ENCODE results near the gene FOXB1.

Gene FOXB1

DNA sequence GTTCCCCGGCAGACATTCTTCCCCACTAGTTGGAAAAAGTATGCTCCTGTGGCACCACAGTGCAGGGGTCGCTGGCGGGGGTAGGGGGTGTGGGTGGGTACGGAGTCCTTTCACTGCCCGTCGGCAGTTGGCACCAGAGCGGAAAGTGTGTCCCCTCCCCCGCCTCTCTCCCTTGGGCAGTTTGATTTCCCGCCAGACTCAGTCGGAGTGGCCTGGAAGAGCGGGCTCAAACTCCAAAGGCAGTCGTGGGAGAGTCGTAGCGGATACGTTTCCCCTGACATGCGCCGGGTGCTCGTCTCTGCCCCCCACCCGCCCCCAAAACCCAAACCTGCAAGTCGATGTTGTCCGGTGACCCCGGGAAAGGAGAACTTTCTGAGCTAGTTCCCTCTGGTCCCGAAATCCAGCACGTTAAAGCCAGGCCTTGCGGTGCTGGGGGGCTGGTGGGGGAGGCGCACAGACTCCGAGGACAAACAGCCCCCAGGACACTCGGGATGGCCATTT, 4.4 kb upstream of the FOXB1 start:
- DNase-seq = no peak

DNA sequence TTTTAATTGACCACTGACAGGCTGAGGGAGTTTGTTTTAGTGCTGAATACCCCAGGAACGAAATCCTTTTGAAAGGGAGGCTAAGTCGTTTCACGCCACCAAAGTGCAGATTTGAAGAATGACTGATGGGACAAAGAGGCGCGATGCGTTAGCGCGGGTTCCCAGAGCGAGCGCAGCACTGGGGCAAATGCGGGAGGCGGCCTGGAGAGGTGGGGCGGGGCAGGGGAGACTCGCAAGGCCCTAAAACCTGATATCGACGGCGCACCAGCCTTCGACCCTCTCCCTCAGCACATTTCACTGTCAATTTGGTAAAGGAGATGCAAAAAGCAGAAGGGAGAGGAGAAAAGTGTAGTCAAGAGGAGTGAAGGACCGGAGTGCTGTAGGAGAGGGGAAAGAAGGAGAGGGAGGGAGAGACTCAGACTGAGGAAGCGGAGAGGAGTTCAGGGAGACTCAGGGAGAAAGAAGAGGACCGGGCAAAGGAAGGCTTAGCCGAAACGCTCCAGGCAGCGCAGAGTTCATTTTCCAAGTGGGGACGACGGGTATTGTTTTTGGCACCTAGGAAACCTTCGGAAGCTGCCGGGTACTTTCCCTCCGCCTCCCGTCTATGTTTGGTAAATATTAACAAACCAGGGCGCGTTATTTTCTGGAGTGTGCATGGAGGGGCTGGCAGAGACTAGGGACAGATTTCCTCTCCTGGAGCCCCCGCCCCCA, 3.8 kb upstream of the FOXB1 start:
- DNase-seq = no peak

DNA sequence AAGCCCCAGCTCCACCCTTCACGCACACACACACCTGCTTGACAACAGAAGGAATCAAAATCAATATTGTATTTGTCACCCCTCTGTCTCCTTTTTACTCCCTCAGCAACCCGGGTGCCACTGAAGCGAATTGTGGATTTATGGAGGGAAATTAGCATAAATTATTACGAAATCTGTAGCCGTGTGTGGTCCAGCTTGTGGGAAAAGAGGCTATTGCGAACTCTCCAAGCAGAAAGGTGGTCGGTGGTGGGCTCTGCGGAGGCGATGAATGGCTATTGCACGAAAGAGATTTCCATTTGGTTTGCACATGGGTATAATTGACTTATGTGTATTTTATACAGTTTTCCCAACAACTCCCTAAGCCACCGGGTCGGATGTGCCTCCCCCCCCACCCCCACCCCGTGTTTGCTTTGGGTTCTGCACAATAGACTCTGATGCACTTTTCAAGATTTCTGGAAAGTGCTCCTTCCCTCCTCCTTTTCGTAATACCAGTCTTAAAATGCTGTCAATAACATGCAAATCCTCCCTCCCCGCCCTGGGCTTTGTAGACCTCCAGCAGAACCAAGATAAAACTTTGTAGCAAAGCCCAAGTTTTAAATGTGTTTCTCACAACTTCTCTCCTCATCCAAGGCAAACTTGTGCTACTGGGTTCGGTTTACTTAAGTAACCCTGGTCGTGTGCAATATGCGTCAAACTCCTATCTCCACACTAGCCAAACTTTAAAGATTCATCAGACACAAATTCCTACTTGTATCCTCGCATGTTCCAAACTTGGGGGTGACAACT, 3.1 kb upstream of the FOXB1 start:
- DNase-seq = no peak

DNA sequence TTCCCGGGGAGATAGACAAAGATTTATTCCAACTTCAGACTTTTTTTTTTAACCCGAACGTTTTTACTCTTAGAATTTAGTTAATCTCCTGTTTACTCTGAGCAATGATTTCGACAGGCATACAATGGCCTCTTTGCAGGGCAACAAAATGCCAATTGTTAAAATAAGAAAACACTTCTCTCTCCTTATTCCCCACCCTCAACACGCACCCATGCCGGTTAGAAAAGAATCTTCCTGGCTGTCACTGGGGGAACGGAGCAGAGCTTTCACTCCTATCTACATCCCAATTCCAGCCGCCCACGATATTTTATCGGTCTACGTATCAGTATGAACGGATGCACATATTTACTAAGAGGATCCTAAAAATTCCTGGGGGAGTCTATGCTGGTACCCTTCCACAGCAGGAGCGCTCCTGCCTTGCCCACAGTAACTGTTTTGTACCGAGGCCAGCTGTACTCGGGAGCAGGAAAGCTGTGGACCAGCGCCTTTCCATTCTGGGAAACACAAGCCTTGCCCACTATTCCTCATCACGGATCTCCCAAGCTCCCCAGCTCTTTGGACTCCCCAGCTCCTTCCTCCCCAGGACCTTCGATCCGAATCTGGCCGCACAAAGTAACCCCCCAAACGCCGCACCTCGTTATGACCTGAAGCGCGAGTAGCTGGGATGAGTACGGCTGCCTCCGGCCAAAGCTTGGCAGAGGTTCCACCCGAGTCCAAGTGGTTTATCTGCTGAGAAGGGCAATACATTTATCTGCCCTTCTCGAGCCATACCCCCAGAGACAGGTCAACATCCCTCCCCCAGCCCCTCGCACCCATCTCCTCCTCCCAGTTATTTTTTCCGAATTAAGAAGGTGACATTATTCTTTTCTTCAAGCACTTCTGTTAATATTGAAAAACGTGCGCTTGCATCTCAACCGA, 2.2 kb upstream of the FOXB1 start:
- no peak for DNase-seq

DNA sequence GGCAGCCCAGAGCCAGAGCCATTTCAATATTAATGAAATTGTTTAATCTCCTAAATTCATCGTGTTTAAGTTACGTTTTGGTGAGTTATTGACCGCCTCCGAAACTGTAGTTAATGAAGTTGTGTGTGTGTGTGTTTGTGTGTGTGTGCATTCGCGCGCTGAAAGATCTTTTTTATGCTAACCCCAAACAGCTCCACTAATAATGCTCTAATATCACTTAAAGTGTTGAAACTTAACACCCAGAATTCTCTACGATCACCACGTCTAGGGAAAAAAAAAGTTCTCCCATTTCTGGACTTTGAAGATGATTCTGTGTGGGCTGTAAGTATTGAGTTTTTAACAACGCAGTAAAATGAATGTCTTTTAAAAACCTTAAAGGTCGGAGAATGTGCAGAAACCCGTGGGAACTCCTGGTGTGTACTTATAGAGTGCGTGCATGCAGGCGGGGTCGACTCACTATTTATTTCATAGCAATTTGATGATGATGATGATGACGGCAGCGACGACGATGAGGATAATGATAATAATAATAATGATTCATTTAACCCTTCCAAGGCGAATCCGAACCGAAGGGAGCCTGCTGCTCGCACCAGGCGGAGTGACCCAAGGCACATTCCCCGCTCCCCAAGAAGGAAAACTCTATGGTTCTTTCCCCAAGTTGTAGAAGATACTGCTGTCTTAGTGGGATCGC, 1.4 kb upstream of the FOXB1 start:
- no peak for DNase-seq

DNA sequence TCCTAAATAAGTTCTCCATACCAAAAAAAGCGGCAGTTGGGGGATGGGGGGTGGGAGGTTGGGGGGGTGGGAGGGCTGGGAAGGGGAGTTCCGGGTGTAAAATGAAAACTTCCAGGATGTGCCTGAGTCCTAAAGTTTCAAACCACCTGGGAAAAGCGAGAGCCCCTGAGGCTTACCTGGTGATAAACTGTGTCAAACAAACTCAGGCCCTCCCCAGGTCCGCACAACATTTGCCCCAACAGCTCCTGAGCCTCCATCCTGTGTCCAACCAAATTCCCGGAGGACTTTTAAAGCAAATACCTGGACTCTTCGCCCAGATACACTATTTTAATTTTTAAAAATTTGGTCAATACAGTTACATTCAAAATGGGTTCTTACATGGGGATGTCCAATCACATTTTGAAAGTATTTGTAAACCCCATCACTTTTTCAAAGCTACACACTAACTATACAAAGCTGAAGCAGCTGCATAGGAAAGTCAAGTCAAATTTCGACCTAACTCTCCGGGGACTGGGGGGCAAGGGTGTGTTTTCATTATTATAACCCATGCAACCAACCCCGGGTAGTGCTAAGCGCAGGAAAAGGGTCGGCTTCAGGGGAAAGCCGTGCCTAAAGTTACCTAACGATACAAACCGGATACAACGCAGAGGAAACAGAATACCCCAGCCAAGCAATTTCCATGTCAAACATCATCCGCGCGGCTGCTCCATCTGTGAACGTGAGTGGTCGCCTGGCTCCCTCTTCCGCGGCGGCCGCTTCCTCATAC, 685 bp upstream of the FOXB1 start:
- DNase-seq = no peak

DNA sequence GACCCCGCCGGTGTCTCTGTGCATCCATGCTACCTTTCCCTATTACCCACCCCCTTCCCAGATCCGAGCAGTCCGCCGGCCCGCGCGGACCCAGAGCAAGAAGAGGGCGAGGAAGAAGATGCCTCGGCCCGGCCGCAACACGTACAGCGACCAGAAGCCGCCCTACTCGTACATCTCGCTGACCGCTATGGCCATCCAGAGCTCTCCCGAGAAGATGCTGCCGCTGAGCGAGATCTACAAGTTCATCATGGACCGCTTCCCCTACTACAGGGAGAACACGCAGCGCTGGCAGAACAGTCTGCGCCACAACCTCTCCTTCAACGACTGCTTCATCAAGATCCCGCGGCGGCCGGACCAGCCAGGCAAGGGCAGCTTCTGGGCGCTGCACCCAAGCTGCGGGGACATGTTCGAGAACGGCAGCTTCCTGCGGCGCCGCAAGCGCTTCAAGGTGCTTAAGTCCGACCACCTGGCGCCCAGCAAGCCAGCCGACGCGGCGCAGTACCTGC, 788 bp downstream of the FOXB1 start:
- no peak for DNase-seq

DNA sequence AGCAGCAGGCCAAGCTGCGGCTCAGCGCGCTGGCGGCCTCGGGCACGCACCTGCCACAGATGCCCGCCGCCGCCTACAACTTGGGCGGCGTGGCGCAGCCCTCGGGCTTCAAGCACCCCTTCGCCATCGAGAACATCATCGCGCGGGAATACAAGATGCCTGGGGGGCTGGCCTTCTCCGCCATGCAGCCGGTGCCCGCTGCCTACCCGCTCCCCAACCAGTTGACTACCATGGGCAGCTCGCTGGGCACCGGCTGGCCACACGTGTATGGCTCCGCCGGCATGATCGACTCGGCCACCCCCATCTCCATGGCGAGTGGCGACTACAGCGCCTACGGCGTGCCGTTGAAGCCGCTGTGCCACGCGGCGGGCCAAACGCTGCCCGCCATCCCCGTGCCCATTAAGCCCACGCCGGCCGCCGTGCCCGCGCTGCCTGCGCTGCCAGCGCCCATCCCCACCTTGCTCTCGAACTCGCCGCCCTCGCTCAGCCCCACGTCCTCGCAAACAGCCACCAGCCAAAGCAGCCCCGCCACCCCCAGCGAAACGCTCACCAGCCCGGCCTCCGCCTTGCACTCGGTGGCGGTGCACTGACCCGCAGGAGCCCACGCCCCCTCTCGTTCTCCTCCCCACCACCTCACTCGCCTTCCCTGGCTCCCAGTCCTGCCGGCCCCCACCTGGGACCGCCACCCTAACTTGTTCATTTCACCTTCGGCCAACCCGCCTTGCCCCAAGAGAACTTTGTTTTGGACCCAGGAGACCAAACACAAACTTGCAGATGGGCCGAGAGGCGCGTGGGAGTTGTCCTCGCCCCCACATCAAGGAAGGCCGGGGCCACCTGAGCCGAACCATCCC, 1.5 kb downstream of the FOXB1 start:
- no peak for DNase-seq

DNA sequence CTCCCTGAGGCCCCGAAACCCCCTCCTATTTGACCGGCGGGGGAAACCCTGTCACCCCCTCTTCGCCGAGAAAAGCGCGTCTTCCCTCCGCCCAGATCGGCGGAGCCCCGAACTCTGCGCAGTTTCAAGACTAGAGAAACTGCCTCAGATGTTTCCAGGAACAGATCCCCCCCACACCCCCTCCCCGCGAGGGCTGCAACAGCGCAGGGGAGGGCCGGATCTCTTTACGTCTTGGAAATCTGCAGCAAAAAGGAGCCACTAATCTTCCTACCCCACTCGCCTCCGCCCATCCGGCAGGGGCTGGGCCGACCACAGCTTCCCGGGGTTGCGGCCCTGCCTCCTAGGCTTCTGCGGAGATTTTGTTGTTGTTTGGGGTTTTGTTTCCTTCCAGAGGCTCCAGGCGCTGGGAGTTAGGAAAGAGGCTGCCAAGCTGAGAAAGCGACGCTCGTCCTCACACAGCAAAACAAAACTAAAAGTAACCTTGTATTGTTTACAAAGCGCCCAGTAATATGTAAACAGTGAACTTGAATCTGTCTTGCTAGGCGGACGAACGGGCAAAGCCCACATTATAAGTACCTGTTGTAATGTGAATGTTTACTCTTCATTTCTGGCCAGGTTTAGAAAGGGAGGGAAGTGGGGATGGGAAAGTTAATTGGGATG, 2.2 kb downstream of the FOXB1 start:
- DNase-seq = peak; percentile 55

DNA sequence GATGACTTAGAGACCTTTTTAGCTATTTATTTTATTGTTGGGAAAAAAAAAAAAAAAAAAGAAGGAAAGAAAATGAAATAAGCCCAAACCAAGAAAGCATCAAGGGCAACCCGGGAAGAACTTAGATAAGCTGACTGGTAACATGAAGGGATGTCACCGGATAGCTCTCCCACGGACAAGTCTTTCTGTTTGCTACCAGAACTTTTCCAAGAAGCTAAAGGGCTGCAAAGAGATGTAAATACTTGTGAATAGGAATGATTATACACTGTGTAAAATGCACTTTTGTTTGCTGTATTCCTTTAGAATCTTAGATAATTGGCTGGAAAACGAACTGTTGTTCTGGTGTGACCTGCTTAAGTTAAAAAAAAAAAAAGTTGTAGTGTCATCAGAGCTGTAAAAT, 2.8 kb downstream of the FOXB1 start:
- no peak for DNase-seq

DNA sequence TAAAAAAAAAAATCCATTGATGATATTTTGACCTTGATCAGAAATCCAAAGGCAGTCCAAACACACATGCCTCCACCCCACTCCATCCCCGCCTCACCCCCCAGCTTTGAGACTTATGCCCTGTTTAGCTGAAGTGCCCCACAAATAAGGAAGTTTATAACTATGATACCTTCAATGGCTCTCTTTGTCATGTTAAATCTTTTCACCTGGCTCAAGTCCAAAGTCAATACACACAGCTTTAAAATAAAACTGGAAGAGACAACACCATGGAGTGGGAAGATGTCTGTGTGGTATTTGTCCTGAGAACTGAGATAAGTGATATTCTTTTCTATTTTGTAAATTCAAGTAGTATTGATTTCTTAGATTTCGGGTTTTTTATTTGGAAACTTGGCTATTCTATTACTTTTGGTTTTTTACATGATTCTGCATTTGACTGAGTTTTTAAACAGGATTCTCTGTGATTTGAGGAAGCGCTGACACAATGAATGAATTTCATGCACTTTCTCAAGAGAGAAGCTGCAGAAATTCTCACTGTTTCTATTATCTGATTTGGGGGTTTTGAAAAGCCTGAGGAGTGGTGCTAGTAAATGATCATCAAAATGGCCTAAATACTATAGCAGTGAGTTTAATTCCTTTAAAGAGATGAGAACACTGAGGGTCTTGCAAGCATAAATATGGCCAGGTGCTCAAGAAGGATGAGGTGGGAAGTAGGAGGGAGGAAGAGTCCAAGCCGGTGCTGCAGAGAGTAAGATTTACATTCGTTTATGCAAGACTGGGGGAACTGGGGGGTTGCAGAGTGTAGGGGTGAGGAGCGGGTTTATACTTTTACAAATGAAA, 5.2 kb downstream of the FOXB1 start:
- DNase-seq = no peak

DNA sequence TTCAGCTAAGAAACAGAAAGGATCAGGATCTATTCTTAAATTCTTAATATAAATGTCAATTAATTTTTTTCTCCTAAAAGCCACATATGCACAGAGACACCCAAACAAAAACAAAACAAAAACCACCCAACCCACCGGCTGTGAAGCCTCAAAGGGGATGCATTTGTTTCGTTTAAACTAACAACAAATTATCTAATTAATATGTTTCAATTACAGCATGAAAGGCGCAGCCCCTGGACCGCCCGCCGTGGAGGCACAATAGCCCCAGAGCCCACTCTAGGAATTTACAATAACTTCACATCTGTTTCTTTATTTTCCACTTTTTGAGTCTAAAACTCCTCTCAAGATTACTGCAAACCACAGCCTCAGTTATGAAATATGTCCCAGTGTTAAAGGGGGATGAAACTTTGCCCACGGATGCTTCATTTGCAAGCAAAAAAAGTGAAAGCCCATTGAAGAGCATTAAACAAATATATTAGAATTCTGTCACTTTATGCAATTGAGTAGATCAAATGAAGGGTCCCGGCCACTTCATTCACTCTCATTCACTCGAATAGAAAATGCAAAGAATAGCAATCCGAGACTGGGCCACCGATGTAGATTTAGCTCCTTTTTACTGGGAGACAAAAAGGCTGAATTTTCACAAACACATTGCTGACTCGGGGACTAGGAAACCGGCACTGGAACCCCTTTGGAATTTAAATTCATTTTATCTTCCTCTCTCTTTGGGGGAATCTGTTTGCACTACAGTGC, 6.0 kb downstream of the FOXB1 start:
- DNase-seq = no peak

DNA sequence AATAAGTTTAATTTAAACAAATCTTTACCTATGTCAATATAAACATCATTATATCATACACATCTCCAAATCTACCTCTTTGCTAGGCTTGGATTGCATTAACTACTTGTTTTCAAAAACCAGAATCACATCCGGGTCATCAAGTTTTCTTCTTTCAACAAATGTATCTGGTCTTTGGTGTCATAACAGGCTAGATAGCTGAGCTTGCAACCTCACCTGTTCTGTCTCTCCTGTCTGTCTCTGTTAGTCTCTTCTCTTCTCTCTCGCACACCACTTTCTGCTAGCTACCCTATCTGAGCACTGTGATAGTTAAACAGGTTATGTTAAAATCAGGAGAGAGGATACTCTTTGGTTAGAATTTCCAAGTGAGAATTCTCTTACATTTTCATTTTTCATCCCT, 6.7 kb downstream of the FOXB1 start:
- no peak for DNase-seq

DNA sequence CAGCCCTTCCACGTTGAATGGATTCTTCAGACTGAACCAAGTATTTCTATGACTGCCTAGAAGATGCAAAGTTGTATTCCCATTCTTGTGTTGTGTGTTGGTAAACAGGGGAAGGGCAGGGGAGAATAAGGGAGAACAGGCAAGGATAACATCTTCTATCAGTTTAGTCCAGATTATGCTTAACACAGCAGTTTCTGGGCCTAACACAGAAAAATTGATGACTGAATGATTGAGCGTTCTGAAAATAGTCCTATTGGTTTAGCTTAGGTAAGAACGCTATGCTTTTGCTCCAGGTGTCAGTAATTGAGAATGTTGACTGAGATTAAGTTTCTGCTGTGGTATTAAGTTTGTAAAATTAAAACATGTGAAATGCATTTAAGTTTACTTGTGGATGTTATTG, 8.6 kb downstream of the FOXB1 start:
- DNase-seq = no peak

DNA sequence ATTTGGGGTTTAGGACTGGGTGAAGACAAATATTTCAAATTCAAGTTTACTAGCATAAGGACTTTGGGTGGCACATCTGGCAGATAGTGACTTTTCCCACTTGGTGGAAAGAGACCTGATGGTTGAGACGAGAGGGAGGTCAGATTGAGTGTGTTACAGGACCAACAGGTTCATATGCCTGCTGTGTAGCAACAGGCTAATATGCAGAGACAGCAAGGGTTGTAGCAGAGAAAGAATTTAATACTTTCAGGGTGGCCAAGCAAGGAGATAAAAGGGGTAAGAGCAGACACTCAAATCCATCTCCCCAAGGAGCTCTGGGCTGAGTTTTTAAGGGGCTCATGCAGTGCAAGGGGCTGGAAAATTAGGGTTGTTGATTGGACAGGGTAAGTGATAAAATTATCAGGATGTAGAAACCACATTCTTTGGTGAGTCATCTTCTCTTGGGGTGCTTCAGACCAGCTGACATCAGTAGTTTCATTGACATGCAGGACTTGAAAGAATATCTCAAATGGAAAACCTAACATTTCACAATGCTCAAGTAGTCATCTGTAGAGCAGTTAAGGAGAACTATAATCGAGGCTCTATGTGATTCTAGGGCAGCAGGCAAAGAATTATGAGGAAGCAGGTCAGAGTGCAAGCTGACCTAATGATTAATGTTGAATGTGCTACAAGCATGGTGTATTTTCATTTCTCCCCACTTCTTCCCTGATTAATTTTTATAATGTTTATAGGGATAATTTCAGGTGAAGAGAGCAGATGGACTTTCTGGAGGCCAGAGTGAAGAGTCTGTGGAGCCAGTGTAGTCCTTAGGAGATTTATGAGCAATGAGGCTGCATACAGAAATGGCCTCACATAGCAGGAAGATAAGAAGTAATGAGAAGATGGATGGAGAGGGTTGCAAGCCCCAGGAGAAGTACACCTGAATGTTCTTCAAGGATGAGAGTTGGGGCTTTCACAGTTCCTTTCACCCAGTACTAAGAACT, 13.7 kb downstream of the FOXB1 start:
- DNase-seq = no peak

DNA sequence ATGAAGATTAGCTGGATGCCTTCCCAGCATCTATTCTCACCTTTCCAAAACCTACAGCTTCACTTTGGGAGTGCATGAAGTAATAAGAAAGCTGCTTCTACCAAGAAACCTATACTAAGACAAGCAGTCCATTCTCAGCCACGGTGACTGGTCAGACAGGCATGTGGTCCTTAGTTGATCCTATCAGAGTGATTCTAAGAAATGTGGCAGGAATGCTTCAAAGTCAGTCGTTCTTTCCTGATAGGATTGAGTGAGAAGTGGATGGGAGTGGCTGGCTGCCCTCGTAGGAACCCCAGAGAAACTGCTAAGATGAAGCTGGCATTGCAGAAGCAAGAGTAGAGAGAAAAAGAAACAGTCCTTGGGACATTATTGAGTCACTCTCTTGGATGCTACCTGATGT, 16.6 kb downstream of the FOXB1 start:
- DNase-seq = no peak

Measured in stimulated activated CD4-positive, alpha-beta T cell treated with anti-CD3 and anti-CD28 coated beads, Interleukin-12 subunit alpha, Interleukin-12 subunit beta, amount 100 ng/mL, for 4 hours (primary cell).